Left kidney (tissue), 2 donors: ENCODE results near the gene ACY1. TPM values are rescaled to one million over a fixed set of nuclear protein-coding genes. Genes with fewer than 3 reads are reported as not detected.

Source experiments
- DNase-seq: peaks from one replicate; pipeline ENCODE4 v3.0.0-alpha.2; 2013
- polyA plus RNA-seq: library from polyadenylated mRNA; unstranded; fragments of 120-200 nt; gene quantifications from one replicate; pipeline ENCODE4 v1.2.1, GENCODE V29; 2013; ENCODE audit not compliant: insufficient read length

ACY1 gene
- polyA plus RNA-seq, 1 donor, result 109 TPM

DNA sequence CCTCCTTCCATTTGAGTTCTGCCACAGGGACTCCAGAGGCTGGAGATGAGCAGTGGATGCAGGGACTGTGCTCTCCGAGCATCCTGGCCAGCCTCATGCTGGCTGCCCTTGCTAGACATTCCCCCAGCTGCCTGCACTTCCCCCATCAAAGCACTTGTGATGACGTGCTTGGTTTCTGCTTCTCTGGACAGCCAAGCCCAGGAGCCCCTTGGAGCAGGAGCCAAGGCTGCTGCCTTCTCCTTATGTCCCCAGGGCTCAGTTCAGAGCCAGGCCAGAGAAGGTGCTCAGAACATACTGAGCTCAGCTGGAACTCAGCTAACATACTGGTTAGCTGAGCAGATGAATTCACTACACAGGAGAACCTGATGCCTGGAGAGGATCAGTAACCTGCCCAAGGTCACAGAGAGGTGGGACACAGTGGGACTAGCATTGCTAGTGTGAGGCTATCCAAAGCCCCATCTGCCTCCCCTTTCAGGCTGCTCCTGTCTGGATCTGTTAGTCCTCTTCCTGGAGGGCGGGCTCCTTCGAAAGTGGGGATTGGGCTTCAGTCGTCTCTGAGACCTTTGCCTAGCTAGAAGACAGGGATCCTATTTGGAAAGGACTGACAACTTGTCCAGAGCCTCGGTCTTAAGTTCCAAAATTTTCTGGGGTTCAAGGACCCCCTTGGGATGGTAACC, 20.3 kb upstream of the ACY1 start:
- no peak for DNase-seq

DNA sequence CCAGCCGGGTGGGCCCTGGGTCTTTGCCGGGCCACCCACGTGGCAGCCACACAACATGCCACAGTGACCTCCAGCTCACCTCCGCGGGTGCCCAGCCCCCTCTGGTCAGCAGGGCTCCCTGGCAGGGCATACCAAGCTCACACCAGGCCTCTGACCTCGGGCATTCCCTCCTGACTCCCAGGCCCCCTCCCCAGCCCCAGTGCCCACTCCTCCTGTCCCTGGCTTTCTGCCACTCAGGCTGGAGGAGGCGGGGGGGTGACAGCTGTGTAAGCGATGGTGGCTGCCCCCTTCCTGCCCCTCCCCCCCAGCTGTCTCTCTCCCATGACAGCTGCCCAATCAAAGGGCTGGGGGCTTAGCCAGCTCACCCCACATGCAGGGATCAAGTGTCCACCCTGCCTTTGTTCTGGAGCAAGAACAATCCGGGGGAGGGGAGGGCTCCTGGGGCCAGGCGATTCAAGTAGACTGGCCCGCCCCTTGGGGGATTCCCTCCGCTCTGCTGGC, 19.3 kb upstream of the ACY1 start:
- DNase-seq, result peak; percentile 68

DNA sequence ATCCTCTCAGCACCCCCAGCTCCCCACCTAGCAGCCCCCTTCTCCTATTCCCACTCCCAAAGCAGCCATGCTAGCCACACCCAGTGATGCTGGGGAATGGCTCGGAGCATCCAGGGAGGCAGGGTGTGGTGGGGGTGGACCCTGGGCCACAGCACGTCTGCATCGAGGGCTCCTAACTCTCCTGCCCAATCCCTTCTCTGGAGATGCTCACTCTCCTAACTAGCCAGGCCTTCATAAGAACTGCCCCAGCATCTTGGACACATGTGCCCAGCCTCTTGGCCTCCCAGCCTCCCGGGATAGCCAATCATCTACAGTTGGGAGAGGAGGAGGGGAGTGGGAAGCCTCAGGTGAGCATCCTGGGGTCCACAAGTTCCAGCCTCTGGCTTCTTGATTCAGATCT, 18.8 kb upstream of the ACY1 start:
- DNase-seq, result no peak

DNA sequence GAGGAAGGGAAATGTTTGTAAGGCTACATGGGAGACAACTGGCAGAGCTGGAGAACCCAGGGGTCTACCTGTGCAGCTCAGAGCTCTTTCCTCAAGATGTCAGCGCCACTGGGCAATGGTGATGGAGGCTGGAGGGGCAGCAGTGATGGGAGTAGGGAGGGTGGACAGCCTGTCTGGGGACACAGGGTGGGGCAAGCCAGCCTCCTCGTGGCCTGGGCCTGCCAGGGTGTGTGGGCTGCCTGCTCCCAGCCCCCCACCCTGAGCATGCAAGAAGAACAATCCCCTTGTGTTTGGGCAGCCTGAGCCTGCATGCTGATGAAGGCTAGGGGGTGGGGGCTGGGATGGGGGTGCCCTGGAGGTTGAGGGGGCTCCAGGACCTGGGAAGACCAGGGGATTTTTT, 17.3 kb upstream of the ACY1 start:
- no peak for DNase-seq

DNA sequence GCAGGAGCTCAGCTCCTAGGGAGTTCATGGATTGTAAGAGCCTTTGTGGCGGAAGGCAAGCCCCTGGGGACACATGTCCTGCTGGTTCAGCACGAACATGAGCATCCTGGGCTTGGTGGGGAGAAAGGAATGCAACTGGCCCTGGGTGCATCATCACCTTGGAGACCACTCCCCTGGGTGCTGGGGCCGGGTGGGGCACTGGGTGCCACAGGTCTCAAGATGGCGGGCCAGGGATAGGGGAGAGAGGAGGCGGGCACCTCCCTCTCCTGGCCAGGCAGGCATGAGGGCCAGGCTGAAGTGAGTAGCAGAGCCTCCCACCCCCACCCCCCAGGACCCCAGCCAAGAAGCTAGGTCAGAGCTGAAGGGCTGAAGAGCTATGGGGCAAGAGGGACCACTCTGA, 16.8 kb upstream of the ACY1 start:
- DNase-seq, result no peak

DNA sequence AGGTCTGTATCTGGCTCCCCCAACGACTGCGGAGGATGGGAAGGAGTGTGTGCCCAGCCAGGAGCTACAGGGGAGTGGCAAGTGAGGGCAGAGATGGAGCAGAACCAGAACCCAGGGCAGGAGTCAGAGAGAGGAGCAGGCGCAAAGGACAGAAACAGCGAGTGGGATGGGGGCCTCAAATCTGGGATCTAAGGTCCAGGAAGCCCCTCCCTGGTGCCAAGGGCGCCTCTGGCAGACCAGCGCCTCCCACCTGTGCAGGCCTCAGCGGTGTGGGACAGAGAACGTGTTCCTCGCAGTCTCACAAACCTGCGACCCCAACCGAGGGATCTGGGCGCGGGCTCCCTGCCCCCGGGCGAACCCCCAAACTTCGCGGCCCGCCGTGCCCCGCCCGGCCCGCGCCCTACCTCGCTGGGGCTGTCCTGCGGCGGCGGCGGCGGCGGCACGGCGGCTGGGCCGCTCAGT, 16.4 kb upstream of the ACY1 start:
- no peak for DNase-seq

DNA sequence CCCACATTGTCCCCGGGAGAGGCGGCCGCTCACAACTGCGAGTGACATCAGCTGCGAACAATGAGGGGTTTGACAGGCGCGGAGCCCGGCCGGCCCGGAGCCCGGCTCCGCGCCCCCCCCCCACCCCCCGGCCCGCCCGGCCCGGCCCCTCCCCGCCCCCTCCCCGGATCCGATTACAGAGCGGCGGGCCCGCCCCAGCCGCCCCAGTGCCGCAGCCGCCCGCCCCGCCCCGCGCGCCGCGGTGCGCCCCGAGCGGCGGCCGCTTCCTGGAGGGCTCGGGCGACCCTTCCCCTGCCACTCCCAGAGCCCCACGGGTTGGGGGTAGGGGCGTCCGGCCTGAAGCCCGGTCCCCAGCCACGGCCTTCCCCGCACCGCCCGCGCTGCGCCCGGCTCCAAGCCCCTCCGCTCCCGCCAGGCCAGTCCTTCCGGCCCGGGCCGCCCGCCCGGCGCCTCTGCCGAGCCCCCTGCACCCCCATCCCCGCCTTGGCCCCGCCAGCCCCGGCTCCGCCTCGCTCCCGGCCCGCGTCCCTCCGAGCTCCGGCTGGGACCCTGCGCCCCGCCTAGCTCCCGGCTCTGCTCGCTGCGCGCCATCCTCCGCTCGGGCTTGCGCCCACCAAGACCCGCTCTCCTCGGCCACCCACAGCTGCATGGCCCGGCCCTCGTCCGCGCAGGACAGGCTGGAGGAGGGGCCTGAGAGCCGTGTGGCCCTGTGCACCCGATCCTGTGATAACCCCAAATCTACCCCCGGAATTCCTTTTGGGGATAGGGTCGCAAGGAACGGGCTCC, 15.8 kb upstream of the ACY1 start, which contains the start of gene PCBP4:
Gene PCBP4, minus strand, starts transcription at position 71 of the 786 bp plus-strand sequence. CDS start 6,214 bp downstream, outside the sequence.
- peak; percentile 53 for DNase-seq

DNA sequence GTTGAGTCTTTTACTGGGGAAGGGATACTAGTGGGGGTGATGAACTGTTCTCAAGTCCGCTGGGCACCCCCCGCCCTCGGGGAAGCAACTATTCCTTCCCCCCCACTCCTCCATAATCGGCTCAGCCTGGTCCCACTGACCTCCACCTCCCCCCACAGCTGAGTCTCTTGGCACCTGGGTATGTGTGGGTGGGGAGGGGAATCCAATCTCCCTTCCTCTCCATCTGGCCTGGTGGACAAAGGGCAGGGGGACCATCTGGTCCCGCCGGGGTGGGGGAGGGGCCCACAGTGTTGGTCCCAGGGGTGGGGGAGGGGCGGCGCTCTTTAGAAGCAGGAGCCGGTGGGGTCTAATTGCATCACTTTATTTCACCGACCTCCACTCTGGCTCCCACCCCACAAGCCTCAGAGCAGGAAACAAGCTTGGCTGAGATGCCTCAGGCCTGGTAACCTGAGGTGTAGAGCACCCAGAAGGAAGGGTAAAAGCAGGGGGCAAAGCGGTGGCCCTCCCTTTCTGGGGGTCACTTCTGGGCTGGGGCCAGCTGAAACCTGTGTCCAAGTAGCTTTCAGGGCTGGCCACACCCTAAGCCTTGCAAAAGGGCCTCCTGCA, 15.1 kb upstream of the ACY1 start:
- DNase-seq, result peak; percentile 58

DNA sequence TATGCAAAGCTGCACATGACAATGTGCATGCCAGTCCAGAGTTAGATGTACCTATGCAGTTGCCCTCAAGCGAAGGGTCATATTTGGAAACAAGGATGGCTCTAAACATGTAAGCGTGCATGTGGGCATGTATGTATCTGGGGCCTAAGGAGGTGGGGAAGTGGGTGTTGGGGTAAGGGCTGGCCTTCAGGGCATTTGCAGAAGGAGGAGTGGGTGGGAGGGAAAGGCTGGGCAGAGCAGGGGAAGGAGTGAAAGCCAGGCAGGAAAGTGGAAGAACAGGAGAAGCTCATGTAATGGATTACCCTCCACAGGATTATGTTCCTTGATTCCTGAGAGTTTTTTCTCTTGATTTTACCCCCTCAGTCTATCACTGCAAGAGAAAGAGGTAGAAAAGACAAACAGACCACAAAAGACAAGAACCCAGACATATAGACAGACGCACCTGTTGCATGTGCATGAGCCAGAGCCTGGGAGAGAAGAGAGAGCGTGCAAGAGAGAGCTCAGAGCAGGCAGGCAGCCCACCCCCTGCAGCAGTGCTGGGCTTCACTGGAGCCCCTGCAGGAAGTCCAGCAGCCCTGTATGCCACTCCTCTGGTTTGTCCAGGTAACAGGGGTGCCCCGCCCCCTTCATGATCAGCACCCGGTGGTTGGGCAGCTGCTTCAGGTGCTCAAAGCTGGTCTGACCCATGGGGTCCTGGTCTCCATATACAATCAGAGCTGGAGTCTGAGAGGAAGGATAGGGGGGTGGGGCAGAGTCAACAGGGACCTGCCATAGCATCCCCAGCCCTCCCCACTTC, 14.3 kb upstream of the ACY1 start:
- DNase-seq, result no peak

DNA sequence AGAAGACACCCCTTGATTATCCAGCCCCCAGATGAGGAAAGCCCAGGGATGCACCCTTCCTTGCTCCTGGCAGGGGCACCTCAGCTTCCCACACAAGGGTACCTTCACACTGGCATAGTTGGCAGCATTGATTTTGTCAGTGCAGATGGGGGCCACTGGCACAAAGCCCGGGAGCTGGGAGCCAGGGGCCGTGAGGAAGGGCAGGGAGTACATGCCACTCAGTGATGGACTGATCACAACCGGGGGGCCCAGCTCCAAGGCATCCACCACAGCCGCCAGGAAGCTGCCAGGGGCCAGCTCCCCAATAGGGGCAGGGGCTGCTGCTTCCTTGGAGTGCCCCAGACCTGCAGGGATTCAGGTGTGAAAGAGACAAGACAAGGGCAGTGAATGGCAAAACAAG, 13.5 kb upstream of the ACY1 start:
- DNase-seq, result no peak

DNA sequence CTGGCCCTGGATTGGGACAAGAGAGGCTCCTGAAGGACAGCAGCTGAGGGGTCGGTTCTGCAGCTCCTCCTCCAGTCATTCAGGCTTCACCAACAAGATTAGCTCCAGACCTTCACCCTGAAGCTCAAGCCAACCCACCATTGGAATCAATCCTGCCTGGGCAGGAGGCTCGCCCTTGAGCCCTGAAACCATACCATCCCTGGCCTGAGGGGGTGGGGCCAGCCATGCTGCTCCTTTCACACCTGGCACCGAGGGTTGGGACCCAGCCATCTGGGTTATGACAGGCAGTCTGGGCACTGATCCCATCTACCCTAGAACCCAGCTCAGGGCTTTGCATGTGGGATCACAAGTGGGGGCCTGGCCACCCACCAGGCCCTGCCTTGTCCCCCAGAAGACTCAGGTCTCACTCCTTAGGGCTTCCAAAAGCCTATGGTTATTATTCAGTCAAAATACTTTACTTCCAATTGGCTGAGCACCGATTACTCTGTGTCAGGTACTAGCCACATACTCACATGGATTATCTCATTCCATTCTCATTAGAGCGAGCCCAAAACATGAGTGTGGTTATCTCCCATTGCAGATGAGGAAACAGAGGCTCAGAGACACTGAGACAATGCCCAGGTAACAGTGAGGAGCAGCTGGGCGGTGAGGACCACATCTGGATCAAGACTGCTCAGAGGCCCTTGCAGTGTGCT, 12.6 kb upstream of the ACY1 start:
- DNase-seq, result no peak

DNA sequence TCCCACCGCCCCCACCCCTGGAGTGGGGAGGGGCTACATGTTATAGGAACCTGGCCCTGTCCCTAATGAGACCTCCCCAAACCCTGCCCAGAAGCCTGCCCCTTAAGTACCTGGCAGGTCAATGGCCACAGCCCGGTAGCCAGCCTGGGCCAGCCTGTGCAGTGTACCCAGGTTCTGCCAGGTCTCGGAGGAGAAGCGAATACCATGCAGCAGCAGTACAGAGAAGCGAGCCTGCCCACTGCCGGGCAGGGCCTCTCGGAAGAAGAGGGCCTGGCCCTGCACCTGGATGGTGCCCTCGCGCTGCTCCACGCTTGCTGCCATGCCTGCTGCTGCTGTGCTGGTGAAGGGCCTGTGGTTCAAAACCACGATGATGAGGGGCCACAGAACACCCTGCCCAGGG, 12.0 kb upstream of the ACY1 start:
- DNase-seq, result no peak

DNA sequence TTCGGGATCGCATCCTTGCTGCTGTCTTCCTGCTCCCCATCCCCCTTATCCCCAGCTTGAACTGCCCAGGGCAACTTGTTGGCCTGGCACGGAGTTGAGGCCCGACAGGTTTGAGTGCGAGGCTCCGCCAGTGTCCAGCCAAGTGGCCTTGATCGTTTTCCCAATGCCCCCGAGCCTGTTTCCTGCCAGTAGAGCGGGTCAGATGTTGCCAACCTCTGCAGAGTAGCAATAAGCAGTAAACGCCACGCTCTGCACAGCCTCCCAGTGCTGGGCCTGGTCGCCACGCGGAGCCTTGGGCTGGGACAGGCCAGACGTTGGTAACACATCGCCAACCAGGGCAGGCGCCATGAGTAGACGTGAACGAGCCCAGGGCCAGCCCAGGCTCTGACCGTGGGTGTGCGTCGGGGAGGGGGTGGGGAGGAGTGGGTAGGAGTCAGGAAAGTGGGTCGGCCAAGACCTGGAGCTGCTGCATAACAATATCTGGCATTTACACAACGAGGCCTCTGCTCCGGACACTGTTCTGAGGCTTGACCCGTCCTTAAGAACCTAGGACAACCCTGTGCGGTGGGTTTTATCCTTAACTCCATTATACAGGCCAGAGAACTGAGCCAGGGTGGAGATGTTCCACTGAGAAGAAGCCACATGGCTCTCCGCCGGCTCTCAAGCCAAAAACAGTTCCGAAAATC, 8.9 kb upstream of the ACY1 start:
- DNase-seq, result no peak

DNA sequence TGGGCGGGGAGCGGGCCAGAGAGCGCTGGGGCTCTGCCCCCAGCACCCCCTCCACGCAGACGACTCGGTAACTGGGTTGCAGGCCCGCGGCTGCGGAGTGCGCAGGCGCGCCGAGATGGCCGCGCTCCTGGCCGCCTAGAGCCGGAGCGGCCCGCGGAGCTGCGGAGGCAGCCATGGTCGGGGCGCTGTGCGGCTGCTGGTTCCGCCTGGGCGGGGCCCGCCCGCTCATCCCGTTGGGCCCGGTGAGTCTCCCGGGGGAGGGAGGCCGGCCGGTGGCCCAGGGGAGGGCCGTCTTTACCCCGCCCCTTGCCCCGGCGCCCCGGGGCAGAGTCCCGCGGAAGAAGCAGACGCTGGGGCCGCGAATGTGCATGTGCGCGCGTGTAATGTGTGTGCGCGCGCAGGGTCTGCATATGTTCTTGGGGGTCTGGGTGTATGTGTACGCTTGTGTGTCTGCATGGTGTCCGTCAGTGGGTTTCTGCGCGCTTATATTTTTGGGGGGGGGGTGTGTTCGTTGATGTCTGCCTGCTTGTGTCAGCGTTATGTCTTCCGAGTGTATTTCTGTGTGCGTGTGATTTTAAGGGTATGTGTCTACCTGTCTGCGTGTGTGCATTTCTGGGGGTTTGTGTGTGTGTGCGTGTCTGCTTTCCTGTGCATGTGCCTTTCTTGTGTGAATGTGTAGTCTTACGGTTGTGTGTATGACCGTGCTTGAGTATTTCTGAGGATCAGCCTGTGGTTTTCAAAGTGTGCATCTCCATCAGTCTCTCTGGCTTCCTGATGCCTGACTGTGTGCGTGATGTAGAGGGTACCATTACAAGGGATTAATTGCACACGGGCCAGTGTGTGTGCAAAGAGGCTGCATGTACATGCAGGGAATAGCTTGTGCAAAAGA, 8.1 kb upstream of the ACY1 start, which contains the start of gene ABHD14A:
Gene ABHD14A, plus strand, starts transcription at position 102 of the 889 bp plus-strand sequence. Its CDS starts 72 bp downstream, at position 174.
- no peak for DNase-seq

DNA sequence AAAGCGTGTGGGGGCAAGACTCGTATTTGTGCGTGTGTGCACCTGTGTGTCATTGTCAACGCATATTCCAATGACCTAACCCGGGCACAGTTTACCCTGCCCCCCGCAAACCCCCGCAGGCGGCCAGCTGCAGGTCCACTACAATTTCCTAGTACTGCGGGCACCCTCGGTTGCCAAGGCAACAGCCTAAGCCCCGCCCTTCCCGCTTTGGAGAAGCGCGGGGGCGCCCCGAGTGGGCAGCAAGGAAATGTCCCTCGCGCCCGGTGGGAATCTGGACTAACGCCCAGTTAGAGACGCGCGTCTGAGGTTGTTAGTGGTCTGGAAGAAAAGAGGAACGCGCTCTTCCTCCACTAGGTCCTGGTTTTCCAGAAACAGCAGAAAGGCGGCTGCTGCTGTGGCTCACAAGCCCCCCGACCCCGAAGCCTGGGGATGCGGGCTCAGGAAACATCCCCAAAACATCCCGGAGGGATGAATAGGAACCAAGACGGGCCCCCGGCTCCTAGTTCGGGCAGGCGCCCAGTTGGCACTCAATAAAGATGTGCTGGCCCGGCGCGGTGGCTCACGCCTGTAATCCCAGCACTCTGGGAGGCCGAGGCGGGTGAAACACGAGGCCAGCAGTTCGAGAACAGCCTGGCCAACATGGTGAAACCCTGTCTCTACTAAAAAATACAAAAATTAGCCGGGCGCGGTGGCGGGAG, 7.3 kb upstream of the ACY1 start:
- peak; percentile 69 for DNase-seq

DNA sequence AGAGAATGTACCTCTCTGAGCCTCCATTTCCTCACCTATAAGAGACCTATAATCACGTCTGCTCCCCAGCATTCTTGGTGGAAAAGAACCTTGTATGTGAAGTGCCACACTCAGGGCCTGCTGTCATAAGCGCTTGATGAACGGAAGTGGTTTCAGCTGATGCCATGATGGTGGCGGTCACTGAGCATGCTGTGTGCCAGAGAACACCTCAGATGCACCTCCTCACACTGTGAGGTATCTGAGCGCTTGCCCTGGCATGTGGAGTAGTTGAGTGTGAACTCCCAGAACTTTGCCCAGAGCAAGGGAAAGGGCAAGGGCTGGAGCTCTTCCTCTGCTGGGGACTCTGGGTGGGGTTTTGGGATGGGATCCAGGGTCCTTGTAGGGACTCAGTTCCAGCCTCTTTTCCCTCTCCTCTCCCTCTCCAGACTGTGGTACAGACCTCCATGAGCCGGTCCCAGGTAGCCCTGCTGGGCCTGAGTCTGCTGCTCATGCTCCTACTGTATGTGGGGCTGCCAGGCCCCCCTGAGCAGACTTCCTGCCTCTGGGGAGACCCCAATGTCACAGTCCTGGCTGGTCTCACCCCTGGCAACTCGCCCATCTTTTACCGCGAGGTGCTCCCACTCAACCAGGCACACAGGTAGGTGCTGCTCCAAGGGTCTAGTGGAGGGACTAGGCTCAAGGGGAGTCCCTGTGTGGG, 5.7 kb upstream of the ACY1 start:
- DNase-seq, result no peak

DNA sequence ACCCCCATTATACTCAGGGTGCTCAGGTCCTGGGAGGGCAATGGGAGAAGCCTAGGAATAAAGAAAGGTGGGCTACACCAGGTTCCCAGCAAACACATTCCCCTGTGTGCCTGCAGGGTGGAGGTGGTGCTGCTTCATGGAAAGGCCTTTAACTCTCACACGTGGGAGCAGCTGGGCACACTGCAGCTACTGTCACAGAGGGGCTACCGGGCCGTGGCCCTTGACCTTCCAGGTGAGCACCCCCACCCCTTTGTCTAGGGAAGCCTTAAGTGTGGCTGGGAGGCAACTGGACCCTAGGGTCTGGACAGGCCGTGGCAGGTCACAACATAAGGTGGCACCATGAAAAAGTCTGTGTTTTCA, 5.2 kb upstream of the ACY1 start:
- no peak for DNase-seq

DNA sequence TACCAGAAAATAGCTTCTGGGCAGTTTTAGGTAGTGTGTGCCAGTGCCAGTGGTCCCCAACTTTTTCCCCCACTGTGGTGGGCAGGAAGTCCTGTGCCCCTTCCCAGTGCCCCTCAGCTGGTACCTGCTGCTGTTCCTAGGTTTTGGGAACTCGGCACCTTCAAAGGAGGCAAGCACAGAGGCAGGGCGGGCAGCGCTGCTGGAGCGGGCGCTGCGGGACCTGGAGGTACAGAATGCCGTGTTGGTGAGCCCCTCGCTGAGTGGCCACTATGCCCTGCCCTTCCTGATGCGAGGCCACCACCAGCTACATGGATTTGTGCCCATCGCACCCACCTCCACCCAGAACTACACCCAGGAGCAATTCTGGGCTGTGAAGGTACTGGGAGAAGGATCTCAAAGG, 3.1 kb upstream of the ACY1 start:
- no peak for DNase-seq
